WTC11 (cell line): Measurements from ENCODE around the gene CAMK2G. TPM values are rescaled to one million over a fixed set of nuclear protein-coding genes. Genes with fewer than 3 reads are reported as not detected.

Experiments
- ATAC-seq: fragments of 200-7000 bp; cut with Tn5 transposase; 2 replicates; pipeline ENCODE4 v1.10.0; 2021; ENCODE audit warnings: mild to moderate bottlenecking, moderate library complexity
- CTCF ChIA-PET: fragments of 300-600 bp; sonication (Branson Sonifier 250); formaldehyde crosslinking; loops from one replicate; lab custom pipeline; 2021; ENCODE audit warnings: antibody characterized with exemption; lab: Charles Lee
- POLR2A ChIA-PET: fragments of 350-600 bp; sonication (Branson Sonifier 250); formaldehyde crosslinking; loops from one replicate; lab custom pipeline; 2021; ENCODE audit warnings: antibody characterized with exemption; lab: Charles Lee
- DNase-seq: peaks from one replicate; pipeline ENCODE4 v3.0.0; 2021; ENCODE audit warnings: low spot score
- H3K27ac Mint-ChIP-seq: 2 replicates; pipeline ENCODE4 v1.8.0; 2021; ENCODE audit warnings: mixed read lengths
- H3K27me3 Mint-ChIP-seq: 2 replicates; pipeline ENCODE4 v1.8.0; 2021; ENCODE audit warnings: low read depth, mild to moderate bottlenecking, moderate library complexity, mixed read lengths
- H3K36me3 Mint-ChIP-seq: 2 replicates; pipeline ENCODE4 v1.8.0; 2021; ENCODE audit warnings: mixed read lengths
- H3K4me1 Mint-ChIP-seq: 2 replicates; pipeline ENCODE4 v1.8.0; 2022; ENCODE audit warnings: mixed read lengths
- H3K4me3 Mint-ChIP-seq: 2 replicates; pipeline ENCODE4 v1.8.0; 2021; ENCODE audit warnings: mild to moderate bottlenecking, moderate library complexity, mixed read lengths
- H3K9me3 Mint-ChIP-seq: 2 replicates; pipeline ENCODE4 v1.8.0; 2021; ENCODE audit warnings: mixed read lengths
- CBFB ChIP-seq: sonication (generic); formaldehyde crosslinking; IDR thresholded peaks from 2 replicates; pipeline ENCODE4 v1.8.1; 2022; ENCODE audit warnings: mild to moderate bottlenecking, low read depth, missing genetic modification reagents
- CDX4 ChIP-seq: fragments of 250-450 bp; sonication (Bioruptor Pico); IDR thresholded peaks from 2 replicates; pipeline ENCODE4 v1.9.0; 2021; ENCODE audit warnings: moderate library complexity, mild to moderate bottlenecking, inconsistent platforms, borderline replicate concordance
- E2F1 ChIP-seq: sonication (generic); formaldehyde crosslinking; IDR thresholded peaks from 2 replicates; pipeline ENCODE4 v1.8.0; 2022; ENCODE audit warnings: mild to moderate bottlenecking, missing genetic modification reagents
- ELF4 ChIP-seq: sonication (generic); formaldehyde crosslinking; IDR thresholded peaks from 2 replicates; pipeline ENCODE4 v1.8.1; 2022; ENCODE audit warnings: low read depth, mild to moderate bottlenecking, moderate library complexity, missing genetic modification reagents
- FOXP1 ChIP-seq: sonication (generic); formaldehyde crosslinking; IDR thresholded peaks from 2 replicates; pipeline ENCODE4 v1.8.0; 2022; ENCODE audit warnings: missing genetic modification reagents, mild to moderate bottlenecking, moderate library complexity, borderline replicate concordance
- FOXP4 ChIP-seq: sonication (generic); formaldehyde crosslinking; IDR thresholded peaks from 2 replicates; pipeline ENCODE4 v1.8.0; 2022; ENCODE audit warnings: mild to moderate bottlenecking, missing genetic modification reagents
- IRF2 ChIP-seq: sonication (generic); formaldehyde crosslinking; IDR thresholded peaks from 2 replicates; pipeline ENCODE4 v1.8.0; 2022; ENCODE audit warnings: low read depth, missing genetic modification reagents, borderline replicate concordance
- JUN ChIP-seq: sonication (generic); formaldehyde crosslinking; IDR thresholded peaks from 2 replicates; pipeline ENCODE4 v1.8.0; 2023; ENCODE audit warnings: mild to moderate bottlenecking, missing genetic modification reagents
- MXD4 ChIP-seq: fragments of 250-450 bp; sonication (Bioruptor Pico); IDR thresholded peaks from 2 replicates; pipeline ENCODE4 v1.8.0; 2021; ENCODE audit warnings: mild to moderate bottlenecking, moderate library complexity, borderline replicate concordance
- MYBL2 ChIP-seq: sonication (generic); formaldehyde crosslinking; IDR thresholded peaks from 2 replicates; pipeline ENCODE4 v1.8.1; 2023; ENCODE audit warnings: mild to moderate bottlenecking, moderate library complexity, missing genetic modification reagents
- TEAD4 ChIP-seq: sonication (generic); formaldehyde crosslinking; IDR thresholded peaks from 2 replicates; pipeline ENCODE4 v1.8.0; 2022; ENCODE audit warnings: mild to moderate bottlenecking, missing genetic modification reagents
- ZMAT4 ChIP-seq: fragments of 250-450 bp; sonication (Bioruptor Pico); IDR thresholded peaks from 2 replicates; pipeline ENCODE4 v1.9.0; 2021; ENCODE audit warnings: mild to moderate bottlenecking
- ZNF138 ChIP-seq: sonication (generic); formaldehyde crosslinking; conservative IDR thresholded peaks from 2 replicates; pipeline ENCODE4 v1.8.1; 2022; ENCODE audit warnings: mild to moderate bottlenecking, moderate library complexity, missing genetic modification reagents
- ZNF396 ChIP-seq: fragments of 250-450 bp; sonication (Bioruptor Pico); IDR thresholded peaks from 2 replicates; pipeline ENCODE4 v1.8.0; 2021; ENCODE audit warnings: mild to moderate bottlenecking, moderate library complexity, borderline replicate concordance
- ZNF423 ChIP-seq: fragments of 250-450 bp; sonication (Bioruptor Pico); IDR thresholded peaks from 2 replicates; pipeline ENCODE4 v2.1.2; 2022; ENCODE audit warnings: mild to moderate bottlenecking, moderate library complexity
- ZNF671 ChIP-seq: fragments of 250-450 bp; sonication (Bioruptor Pico); IDR thresholded peaks from 2 replicates; pipeline ENCODE4 v1.8.0; 2021; ENCODE audit warnings: mild to moderate bottlenecking
- total RNA-seq: library from RNA; stranded (reverse); gene quantifications from 3 replicates; pipeline ENCODE4 v1.2.3, GENCODE V29; 2021
- TF ChIP-seq, protein P1 (sequence below): sonication (generic); formaldehyde crosslinking; IDR thresholded peaks from 2 replicates; pipeline ENCODE4 v1.8.0; 2022; ENCODE audit warnings: mild to moderate bottlenecking, missing genetic modification reagents
- TF ChIP-seq, protein P2 (sequence below): sonication (generic); formaldehyde crosslinking; conservative IDR thresholded peaks from 2 replicates; pipeline ENCODE4 v1.8.1; 2023; ENCODE audit warnings: mild to moderate bottlenecking, low read depth, missing genetic modification reagents, moderate library complexity
- TF ChIP-seq, protein P3 (sequence below): sonication (generic); formaldehyde crosslinking; IDR thresholded peaks from 2 replicates; pipeline ENCODE4 v1.8.1; 2023; ENCODE audit warnings: mild to moderate bottlenecking, missing genetic modification reagents
- TF ChIP-seq, protein P4 (sequence below): sonication (generic); formaldehyde crosslinking; IDR thresholded peaks from 2 replicates; pipeline ENCODE4 v1.8.1; 2022; ENCODE audit warnings: low read depth, missing genetic modification reagents, borderline replicate concordance

Gene CAMK2G
- total RNA-seq, 1 experiment from 2014 or later: 34.9 TPM

DNA sequence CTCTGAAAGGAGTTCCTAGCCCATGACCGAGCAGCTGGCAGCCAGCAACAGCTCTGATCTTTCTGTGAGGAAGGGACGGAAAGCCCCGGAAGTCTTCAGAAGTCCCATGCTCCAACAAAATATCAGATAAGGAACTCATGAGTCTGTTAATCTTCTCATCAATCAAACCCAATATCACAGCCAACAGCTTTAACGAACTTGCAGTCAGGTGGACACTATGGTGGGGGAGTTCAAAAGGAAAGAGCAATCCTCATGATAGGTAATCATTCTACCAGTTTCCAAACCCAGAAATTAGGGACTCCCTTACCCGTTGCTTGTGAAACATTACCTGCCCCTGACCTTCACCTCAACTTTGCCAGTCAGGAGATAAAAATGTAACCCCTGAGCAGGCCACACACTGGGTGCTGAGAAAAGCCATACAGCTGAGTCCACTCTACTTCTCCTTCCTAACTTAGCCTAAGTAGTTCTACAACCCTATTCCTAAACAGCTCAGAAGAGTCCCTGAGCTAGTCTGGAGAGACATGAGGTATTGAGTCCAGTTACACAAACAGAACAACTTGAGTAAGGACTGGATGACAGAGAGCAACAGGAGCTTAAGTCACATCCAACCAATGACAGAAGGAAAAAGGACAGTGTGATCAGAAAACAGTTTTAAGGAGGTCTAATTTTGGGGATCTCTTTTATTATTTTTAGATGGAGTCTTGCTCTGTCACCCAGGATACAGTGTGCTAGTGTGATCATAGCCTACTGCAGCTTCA, 65.1 kb downstream of the CAMK2G start:
- peak overlapping the region; percentile 44; the same call in 1 of the 2 replicates for H3K4me3 Mint-ChIP-seq
- H3K4me1 Mint-ChIP-seq: peaks cover 10% of the 10 kb centered on the region
- no peak for DNase-seq
- ChIA-PET POLR2A (interaction anchor here (0.6 to 1.0 kb wide), 3 partner anchors 11 to 37 kb away, joined by 3 to 9 read pairs (median 5); no protein-coding TSS in a partner anchor), CTCF (interaction anchor here (2.5 kb wide), 1 partner anchor 10 kb away, joined by 7 read pairs; no protein-coding TSS in a partner anchor)
- TF ChIP-seq, protein P1, sequence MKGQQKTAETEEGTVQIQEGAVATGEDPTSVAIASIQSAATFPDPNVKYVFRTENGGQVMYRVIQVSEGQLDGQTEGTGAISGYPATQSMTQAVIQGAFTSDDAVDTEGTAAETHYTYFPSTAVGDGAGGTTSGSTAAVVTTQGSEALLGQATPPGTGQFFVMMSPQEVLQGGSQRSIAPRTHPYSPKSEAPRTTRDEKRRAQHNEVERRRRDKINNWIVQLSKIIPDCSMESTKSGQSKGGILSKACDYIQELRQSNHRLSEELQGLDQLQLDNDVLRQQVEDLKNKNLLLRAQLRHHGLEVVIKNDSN (CRISPR knock-in tag): no peak
- TF ChIP-seq FOXP4 (CRISPR knock-in tag) (no peak), ELF4 (no peak), ZNF423 (no peak), ZNF396 (CRISPR knock-in tag) (no peak), MXD4 (no peak), JUN (CRISPR knock-in tag) (no peak), IRF2 (CRISPR knock-in tag) (no peak), MYBL2 (no peak), CDX4 (CRISPR knock-in tag) (no peak)
- TF ChIP-seq, protein P2, sequence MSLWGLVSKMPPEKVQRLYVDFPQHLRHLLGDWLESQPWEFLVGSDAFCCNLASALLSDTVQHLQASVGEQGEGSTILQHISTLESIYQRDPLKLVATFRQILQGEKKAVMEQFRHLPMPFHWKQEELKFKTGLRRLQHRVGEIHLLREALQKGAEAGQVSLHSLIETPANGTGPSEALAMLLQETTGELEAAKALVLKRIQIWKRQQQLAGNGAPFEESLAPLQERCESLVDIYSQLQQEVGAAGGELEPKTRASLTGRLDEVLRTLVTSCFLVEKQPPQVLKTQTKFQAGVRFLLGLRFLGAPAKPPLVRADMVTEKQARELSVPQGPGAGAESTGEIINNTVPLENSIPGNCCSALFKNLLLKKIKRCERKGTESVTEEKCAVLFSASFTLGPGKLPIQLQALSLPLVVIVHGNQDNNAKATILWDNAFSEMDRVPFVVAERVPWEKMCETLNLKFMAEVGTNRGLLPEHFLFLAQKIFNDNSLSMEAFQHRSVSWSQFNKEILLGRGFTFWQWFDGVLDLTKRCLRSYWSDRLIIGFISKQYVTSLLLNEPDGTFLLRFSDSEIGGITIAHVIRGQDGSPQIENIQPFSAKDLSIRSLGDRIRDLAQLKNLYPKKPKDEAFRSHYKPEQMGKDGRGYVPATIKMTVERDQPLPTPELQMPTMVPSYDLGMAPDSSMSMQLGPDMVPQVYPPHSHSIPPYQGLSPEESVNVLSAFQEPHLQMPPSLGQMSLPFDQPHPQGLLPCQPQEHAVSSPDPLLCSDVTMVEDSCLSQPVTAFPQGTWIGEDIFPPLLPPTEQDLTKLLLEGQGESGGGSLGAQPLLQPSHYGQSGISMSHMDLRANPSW (CRISPR knock-in tag): no peak
- TF ChIP-seq, protein P3, sequence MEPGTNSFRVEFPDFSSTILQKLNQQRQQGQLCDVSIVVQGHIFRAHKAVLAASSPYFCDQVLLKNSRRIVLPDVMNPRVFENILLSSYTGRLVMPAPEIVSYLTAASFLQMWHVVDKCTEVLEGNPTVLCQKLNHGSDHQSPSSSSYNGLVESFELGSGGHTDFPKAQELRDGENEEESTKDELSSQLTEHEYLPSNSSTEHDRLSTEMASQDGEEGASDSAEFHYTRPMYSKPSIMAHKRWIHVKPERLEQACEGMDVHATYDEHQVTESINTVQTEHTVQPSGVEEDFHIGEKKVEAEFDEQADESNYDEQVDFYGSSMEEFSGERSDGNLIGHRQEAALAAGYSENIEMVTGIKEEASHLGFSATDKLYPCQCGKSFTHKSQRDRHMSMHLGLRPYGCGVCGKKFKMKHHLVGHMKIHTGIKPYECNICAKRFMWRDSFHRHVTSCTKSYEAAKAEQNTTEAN (CRISPR knock-in tag): no peak
- no peaks in the 10 kb centered on the region for H3K27me3 Mint-ChIP-seq
- H3K27ac Mint-ChIP-seq: no peak overlapping the region
- H3K36me3 Mint-ChIP-seq: peaks cover 23% of the 10 kb centered on the region
- no peaks in the 10 kb centered on the region for H3K9me3 Mint-ChIP-seq
- no peak for ATAC-seq

GRCh38 chr10:73808021-73808815, 66.1 kb downstream of the CAMK2G start:
- Mint-ChIP-seq H3K36me3 (peaks cover 32% of the 10 kb centered on the region), H3K27ac (no peak overlapping the region), H3K4me3 (no peak overlapping the region), H3K4me1 (peaks cover 10% of the 10 kb centered on the region), H3K27me3 (no peaks in the 10 kb centered on the region), H3K9me3 (no peaks in the 10 kb centered on the region)
- CTCF ChIA-PET: interaction anchor here (0.6 to 2.5 kb wide), 2 partner anchors 11 to 30 kb away, joined by 3 to 7 read pairs; no protein-coding TSS in a partner anchor
- no peak for TF ChIP-seq ZNF138 (CRISPR knock-in tag)
- no peak for TF ChIP-seq ZMAT4 (CRISPR knock-in tag)
- TF ChIP-seq TEAD4 (CRISPR knock-in tag): no peak
- TF ChIP-seq CBFB (CRISPR knock-in tag): no peak
- TF ChIP-seq, protein P4, sequence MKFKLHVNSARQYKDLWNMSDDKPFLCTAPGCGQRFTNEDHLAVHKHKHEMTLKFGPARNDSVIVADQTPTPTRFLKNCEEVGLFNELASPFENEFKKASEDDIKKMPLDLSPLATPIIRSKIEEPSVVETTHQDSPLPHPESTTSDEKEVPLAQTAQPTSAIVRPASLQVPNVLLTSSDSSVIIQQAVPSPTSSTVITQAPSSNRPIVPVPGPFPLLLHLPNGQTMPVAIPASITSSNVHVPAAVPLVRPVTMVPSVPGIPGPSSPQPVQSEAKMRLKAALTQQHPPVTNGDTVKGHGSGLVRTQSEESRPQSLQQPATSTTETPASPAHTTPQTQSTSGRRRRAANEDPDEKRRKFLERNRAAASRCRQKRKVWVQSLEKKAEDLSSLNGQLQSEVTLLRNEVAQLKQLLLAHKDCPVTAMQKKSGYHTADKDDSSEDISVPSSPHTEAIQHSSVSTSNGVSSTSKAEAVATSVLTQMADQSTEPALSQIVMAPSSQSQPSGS (CRISPR knock-in tag): no peak
- TF ChIP-seq FOXP1: no peak
- no peak for TF ChIP-seq E2F1 (CRISPR knock-in tag)
- no peak for TF ChIP-seq ZNF671 (CRISPR knock-in tag)
- POLR2A ChIA-PET: interaction anchor here (0.7 kb wide), 1 partner anchor 19 kb away, joined by 9 read pairs; no protein-coding TSS in a partner anchor
- no peak for ATAC-seq
- no peak for DNase-seq
